GM21825 (cell line): ENCODE measurements around the gene STUM.
"Not testable (repeated sequence)": the region's sequence is repeated elsewhere in the genome, so short reads cannot be mapped to it uniquely, and the experiment has no call there.

ENCODE experiments used
- ATAC-seq: cut with Tn5 transposase; IDR thresholded peaks from one replicate; pipeline ENCODE4 v1.9.1; 2021; ENCODE audit warnings: mild to moderate bottlenecking, moderate library complexity; ENCODE audit not compliant: unreplicated experiment

Gene STUM

GRCh38 chr1:226579781-226580323 lies 31.3 kb downstream of the STUM start:
- no peak for ATAC-seq

GRCh38 chr1:226580625-226581270 lies 32.2 kb downstream of the STUM start:
- no peak for ATAC-seq

- ATAC-seq, result no peak
These were observed 33.2 kb downstream of the STUM start for GRCh38 chr1:226581650-226582330.

- no peak for ATAC-seq
These were observed 34.4 kb downstream of the STUM start for GRCh38 chr1:226582966-226583365.

- ATAC-seq, result no peak
These were observed 35.6 kb downstream of the STUM start for GRCh38 chr1:226584164-226584563.

GRCh38 chr1:226586116-226586515 lies 37.6 kb downstream of the STUM start:
- ATAC-seq, result no peak

- ATAC-seq, result no peak
These were observed 38.3 kb downstream of the STUM start for GRCh38 chr1:226586650-226587422.

- no peak for ATAC-seq
These were observed 39.9 kb downstream of the STUM start for GRCh38 chr1:226588484-226588883.

GRCh38 chr1:226589008-226589733 lies 40.6 kb downstream of the STUM start:
- no peak for ATAC-seq

GRCh38 chr1:226590614-226591013 lies 42.0 kb downstream of the STUM start:
- ATAC-seq, result no peak

GRCh38 chr1:226593541-226593940 lies 45.0 kb downstream of the STUM start:
- ATAC-seq, result no peak

GRCh38 chr1:226596531-226597165 lies 48.1 kb downstream of the STUM start:
- ATAC-seq, result no peak

- ATAC-seq, result no peak
These were observed 49.3 kb downstream of the STUM start for GRCh38 chr1:226597616-226598454.

- ATAC-seq, result no peak
These were observed 49.9 kb downstream of the STUM start for GRCh38 chr1:226598455-226598849.

GRCh38 chr1:226598955-226599354 lies 50.4 kb downstream of the STUM start:
- ATAC-seq, result not testable (repeated sequence)

- no peak for ATAC-seq
These were observed 51.2 kb downstream of the STUM start for GRCh38 chr1:226599636-226600238.

GRCh38 chr1:226600254-226600653 lies 51.7 kb downstream of the STUM start:
- ATAC-seq, result no peak

GRCh38 chr1:226601456-226601855 lies 52.9 kb downstream of the STUM start:
- no peak for ATAC-seq
